HUES6 (cell line): Measurements from ENCODE around the gene VEZT.

Source experiments
- H3K27ac ChIP-seq: 2 replicates; pipeline ENCODE4 v1.7.0; 2013; ENCODE audit warnings: low read depth, mild to moderate bottlenecking, low read length, inconsistent platforms
- H3K27me3 ChIP-seq: 2 replicates; pipeline ENCODE4 v1.6.1; 2013; ENCODE audit warnings: low read length; ENCODE audit not compliant: control insufficient read depth, insufficient read depth
- H3K36me3 ChIP-seq: 2 replicates; pipeline ENCODE4 v1.6.1; 2013; ENCODE audit warnings: low read length; ENCODE audit not compliant: control insufficient read depth, insufficient read depth
- H3K4me1 ChIP-seq: 2 replicates; pipeline ENCODE4 v1.6.1; 2013; ENCODE audit warnings: low read length; ENCODE audit not compliant: control insufficient read depth, insufficient read depth
- H3K4me3 ChIP-seq: 2 replicates; pipeline ENCODE4 v1.5.1; 2013; ENCODE audit warnings: low read depth, low read length
- H3K9ac ChIP-seq: one replicate; pipeline ENCODE4 v1.6.1; 2013; ENCODE audit warnings: mild to moderate bottlenecking, low read length
- H3K9me3 ChIP-seq: 2 replicates; pipeline ENCODE4 v1.6.1; 2013; ENCODE audit warnings: low read depth, low read length; ENCODE audit not compliant: control insufficient read depth, insufficient read depth

VEZT gene

DNA sequence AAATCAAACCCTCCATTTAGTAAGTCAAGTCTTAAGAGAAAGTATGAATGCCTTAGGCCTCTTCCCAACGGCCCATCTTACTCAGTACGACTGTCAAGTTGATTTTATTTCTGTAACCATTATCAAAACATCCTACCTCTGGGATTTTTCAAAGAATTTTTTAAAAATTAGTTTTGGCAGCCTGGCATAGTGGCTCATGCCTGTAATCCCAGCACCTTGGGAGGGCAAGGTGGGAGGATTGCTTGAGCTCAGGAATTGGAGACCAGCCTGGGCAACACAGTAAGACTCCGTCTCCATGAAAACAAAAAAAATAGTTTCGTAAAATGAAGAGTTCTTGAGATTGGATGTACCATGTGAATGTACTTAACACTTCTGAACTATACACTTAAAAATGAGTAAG, 4.5 kb upstream of the VEZT start:
- Histone ChIP-seq H3K4me3 (no peak overlapping the region), H3K27me3 (no peaks in the 10 kb centered on the region), H3K4me1 (peaks cover 35% of the 10 kb centered on the region), H3K27ac (no peak overlapping the region), H3K9me3 (no peaks in the 10 kb centered on the region), H3K9ac (no peak overlapping the region), H3K36me3 (peaks cover 12% of the 10 kb centered on the region; the same call in 1 of the 2 replicates)

GRCh38 chr12:95213928-95214327, 3.7 kb upstream of the VEZT start:
- no peak overlapping the region for H3K9ac ChIP-seq
- peaks cover 28% of the 10 kb centered on the region for H3K4me1 ChIP-seq
- H3K4me3 ChIP-seq = no peak overlapping the region
- H3K27me3 ChIP-seq = no peaks in the 10 kb centered on the region
- H3K9me3 ChIP-seq = no peaks in the 10 kb centered on the region
- peaks cover 9% of the 10 kb centered on the region; the same call in 1 of the 2 replicates for H3K36me3 ChIP-seq
- H3K27ac ChIP-seq = no peak overlapping the region

DNA sequence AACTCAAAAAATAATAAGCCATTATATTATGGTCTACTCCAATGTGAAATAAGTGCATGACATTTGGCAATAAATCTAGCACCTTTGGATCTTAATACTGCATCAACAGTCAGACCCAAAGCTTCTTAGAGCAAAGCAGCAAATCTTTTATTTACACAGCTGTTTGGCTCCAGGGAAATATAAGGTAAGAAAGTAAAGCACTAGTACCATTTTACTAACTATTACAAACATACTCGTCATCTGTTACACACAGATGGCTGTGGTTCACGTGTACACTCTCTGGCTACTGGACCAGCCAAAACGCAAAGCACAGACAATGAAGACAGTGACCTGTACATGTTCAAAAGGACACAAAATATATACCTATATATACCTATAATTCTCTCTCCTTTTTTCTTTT, 3.1 kb upstream of the VEZT start:
- peaks cover 25% of the 10 kb centered on the region for H3K4me1 ChIP-seq
- no peak overlapping the region for H3K9ac ChIP-seq
- H3K27ac ChIP-seq = no peak overlapping the region
- no peaks in the 10 kb centered on the region for H3K9me3 ChIP-seq
- peak overlapping the region; percentile 23; the same call in 1 of the 2 replicates for H3K4me3 ChIP-seq
- peaks cover 9% of the 10 kb centered on the region; the same call in 1 of the 2 replicates for H3K36me3 ChIP-seq
- no peaks in the 10 kb centered on the region for H3K27me3 ChIP-seq

- H3K27me3 ChIP-seq = no peaks in the 10 kb centered on the region
- peak overlapping the region; percentile 97 for H3K9ac ChIP-seq
- no peaks in the 10 kb centered on the region for H3K9me3 ChIP-seq
- peaks cover 3% of the 10 kb centered on the region; the same call in 1 of the 2 replicates for H3K36me3 ChIP-seq
- peak overlapping the region; percentile 86 for H3K4me3 ChIP-seq
- H3K27ac ChIP-seq = peak overlapping the region; percentile 91
- peaks cover 16% of the 10 kb centered on the region for H3K4me1 ChIP-seq
Measured at GRCh38 chr12:95215949-95216348, 1.7 kb upstream of the VEZT start.

GRCh38 chr12:95216711-95217376, 763 bp upstream of the VEZT start:
- peak overlapping the region; percentile 91 for H3K27ac ChIP-seq
- H3K27me3 ChIP-seq = no peaks in the 10 kb centered on the region
- H3K9me3 ChIP-seq = no peaks in the 10 kb centered on the region
- H3K9ac ChIP-seq = peak overlapping the region; percentile 97
- peaks cover 19% of the 10 kb centered on the region for H3K4me1 ChIP-seq
- H3K36me3 ChIP-seq = no peaks in the 10 kb centered on the region
- H3K4me3 ChIP-seq = peak overlapping the region; percentile 86

- peak overlapping the region; percentile 94 for H3K9ac ChIP-seq
- no peaks in the 10 kb centered on the region for H3K36me3 ChIP-seq
- peaks cover 19% of the 10 kb centered on the region for H3K4me1 ChIP-seq
- H3K27ac ChIP-seq = peak overlapping the region; percentile 91
- no peaks in the 10 kb centered on the region for H3K9me3 ChIP-seq
- peak overlapping the region; percentile 86 for H3K4me3 ChIP-seq
- no peaks in the 10 kb centered on the region for H3K27me3 ChIP-seq
Measured at GRCh38 chr12:95218150-95219133, 835 bp downstream of the VEZT start.

DNA sequence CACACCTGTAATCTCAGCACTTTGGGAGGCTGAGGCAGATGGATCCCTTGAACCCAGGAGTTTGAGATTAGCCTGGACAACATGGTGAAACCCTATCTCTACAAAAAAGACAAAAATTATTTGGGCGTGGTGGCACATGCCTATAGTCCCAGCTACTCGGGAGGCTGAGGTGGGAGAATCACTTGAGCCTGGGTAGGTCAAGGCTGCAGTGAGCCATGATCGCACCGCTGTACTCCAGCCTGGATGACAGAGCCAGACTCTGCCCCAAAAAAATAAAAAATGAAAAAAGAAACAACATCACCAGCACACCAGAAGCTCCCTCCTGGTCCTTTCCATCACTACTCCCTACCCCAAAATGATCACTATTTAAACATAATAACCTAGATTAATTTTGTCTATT, 2.6 kb downstream of the VEZT start:
- Histone ChIP-seq H3K27me3 (no peaks in the 10 kb centered on the region), H3K4me1 (peaks cover 12% of the 10 kb centered on the region), H3K27ac (no peak overlapping the region), H3K9ac (no peak overlapping the region), H3K36me3 (peaks cover 10% of the 10 kb centered on the region), H3K4me3 (no peak overlapping the region), H3K9me3 (no peaks in the 10 kb centered on the region)

GRCh38 chr12:95220726-95221125, 3.1 kb downstream of the VEZT start:
- H3K4me1 ChIP-seq = peaks cover 10% of the 10 kb centered on the region; the same call in 1 of the 2 replicates
- no peak overlapping the region for H3K27ac ChIP-seq
- no peak overlapping the region for H3K4me3 ChIP-seq
- no peaks in the 10 kb centered on the region for H3K9me3 ChIP-seq
- peaks cover 11% of the 10 kb centered on the region for H3K36me3 ChIP-seq
- H3K27me3 ChIP-seq = no peaks in the 10 kb centered on the region
- H3K9ac ChIP-seq = no peak overlapping the region

DNA sequence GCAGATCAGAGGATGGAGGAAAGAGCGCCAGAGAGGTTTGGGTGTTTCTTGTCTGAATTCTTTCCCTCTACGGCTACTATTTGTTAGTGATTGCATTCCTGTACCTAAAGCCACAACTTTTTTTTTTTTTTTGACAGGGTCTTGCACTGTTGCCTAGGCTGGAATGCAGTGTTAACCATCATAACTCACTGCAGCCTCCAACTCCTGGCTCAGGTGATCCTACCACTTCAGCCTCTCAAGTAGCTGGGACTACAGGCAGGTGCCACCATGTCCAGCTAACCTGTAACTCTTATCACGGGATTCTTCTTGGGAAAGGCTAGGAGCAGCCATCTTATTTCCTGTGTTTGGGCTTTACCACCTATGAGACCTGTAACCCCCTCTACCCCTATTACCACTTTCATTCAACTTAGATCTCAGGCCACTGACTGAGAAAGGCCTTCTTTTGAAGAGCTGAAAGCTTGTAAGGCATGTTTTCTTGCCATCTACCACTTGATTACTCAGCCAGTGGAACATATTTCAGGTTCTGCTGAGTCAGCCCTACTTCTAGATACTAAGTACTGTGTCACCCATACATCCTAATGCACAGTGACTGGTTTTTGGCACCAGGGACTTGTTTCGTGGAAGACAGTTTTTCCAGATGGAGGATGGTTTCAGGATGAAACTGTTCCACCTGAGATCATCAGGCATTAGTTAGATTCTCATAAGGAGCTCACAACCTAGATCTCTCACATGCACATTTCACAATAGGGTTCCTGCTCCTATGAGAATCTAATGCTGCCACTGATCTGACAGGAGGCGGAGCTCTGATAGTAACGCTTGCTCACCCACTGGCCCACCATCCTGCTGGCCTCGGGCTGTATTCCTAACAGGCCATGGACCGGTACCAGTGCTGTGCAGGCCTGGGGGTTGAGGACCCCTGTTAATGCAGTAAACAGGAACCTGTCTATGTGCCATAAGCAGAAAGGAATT, 6.9 kb downstream of the VEZT start:
- peaks cover 8% of the 10 kb centered on the region for H3K4me1 ChIP-seq
- no peak overlapping the region for H3K9ac ChIP-seq
- no peaks in the 10 kb centered on the region for H3K9me3 ChIP-seq
- no peaks in the 10 kb centered on the region for H3K27me3 ChIP-seq
- H3K36me3 ChIP-seq = peaks cover 11% of the 10 kb centered on the region
- no peak overlapping the region for H3K4me3 ChIP-seq
- no peak overlapping the region for H3K27ac ChIP-seq

- H3K27me3 ChIP-seq = no peaks in the 10 kb centered on the region
- H3K4me1 ChIP-seq = peaks cover 10% of the 10 kb centered on the region
- no peak overlapping the region for H3K4me3 ChIP-seq
- H3K9me3 ChIP-seq = no peaks in the 10 kb centered on the region
- H3K27ac ChIP-seq = no peak overlapping the region
- H3K36me3 ChIP-seq = peaks cover 11% of the 10 kb centered on the region
- no peak overlapping the region for H3K9ac ChIP-seq
Measured at GRCh38 chr12:95225645-95226212, 8.1 kb downstream of the VEZT start.
